H7 (cell line): Measurements from ENCODE around the gene CAV3. TPM values are rescaled to one million over a fixed set of nuclear protein-coding genes. Genes with fewer than 3 reads are reported as not detected.
A peak's percentile ranks its signal among the peaks of the same experiment; 100 is the strongest.

Source experiments
- DNase-seq: peaks from one replicate; pipeline ENCODE4 v3.0.0; 2012
- H3K27me3 ChIP-seq: 2 replicates; pipeline ENCODE4 v1.6.0; 2011; ENCODE audit warnings: mild to moderate bottlenecking, low read length; ENCODE audit not compliant: control insufficient read depth, insufficient read depth
- H3K36me3 ChIP-seq: replicated peaks from 2 replicates; pipeline ENCODE4 v1.5.1; 2011; ENCODE audit warnings: low read length; ENCODE audit not compliant: control insufficient read depth, insufficient read depth
- H3K4me3 ChIP-seq: 2 replicates; pipeline ENCODE4 v1.5.1; 2011; ENCODE audit warnings: low read depth, mild to moderate bottlenecking, control low read depth, low read length, moderate library complexity; ENCODE audit not compliant: insufficient read depth
- total RNA-seq: library from RNA; depleted of rRNA; stranded (reverse); fragments of >200 nt; shearing (Covaris generic); gene quantifications from 2 replicates; pipeline ENCODE4 v1.2.3, GENCODE V29; 2014

The CAV3 gene
- total RNA-seq, 1 experiment from 2014 or later, result not detected

GRCh38 chr3:8724108-8724752 is 9.4 kb upstream of the CAV3 start:
- DNase-seq, result no peak
- H3K4me3 ChIP-seq, result no peak overlapping the region

GRCh38 chr3:8727605-8728512 is 5.7 kb upstream of the CAV3 start:
- DNase-seq, result no peak
- Histone ChIP-seq H3K4me3 (no peak overlapping the region), H3K27me3 (no peaks in the 10 kb centered on the region), H3K36me3 (no peaks in the 10 kb centered on the region)

More at GRCh38 chr3:8724108-8724752, 9.4 kb upstream of the CAV3 start:
- Histone ChIP-seq H3K27me3 (no peaks in the 10 kb centered on the region), H3K36me3 (no peaks in the 10 kb centered on the region)

GRCh38 chr3:8729479-8729878 is 4.1 kb upstream of the CAV3 start:
- Histone ChIP-seq H3K27me3 (no peaks in the 10 kb centered on the region), H3K36me3 (no peaks in the 10 kb centered on the region), H3K4me3 (no peak overlapping the region)
- DNase-seq, result no peak

- no peaks in the 10 kb centered on the region for H3K27me3 ChIP-seq
- no peak overlapping the region for H3K4me3 ChIP-seq
- H3K36me3 ChIP-seq, result no peaks in the 10 kb centered on the region
- no peak for DNase-seq
Observed at GRCh38 chr3:8730656-8731055, 2.9 kb upstream of the CAV3 start.

GRCh38 chr3:8732413-8732812 is 1.2 kb upstream of the CAV3 start:
- no peaks in the 10 kb centered on the region for H3K27me3 ChIP-seq
- H3K4me3 ChIP-seq, result no peak overlapping the region
- DNase-seq, result peak; percentile 68
- H3K36me3 ChIP-seq, result no peaks in the 10 kb centered on the region

- no peaks in the 10 kb centered on the region for H3K36me3 ChIP-seq
- no peak for DNase-seq
Observed at GRCh38 chr3:8734137-8734878, 706 bp downstream of the CAV3 start.

GRCh38 chr3:8734908-8735307 is 1.3 kb downstream of the CAV3 start:
- H3K27me3 ChIP-seq, result no peaks in the 10 kb centered on the region; the same call in 1 of the 2 replicates
- H3K4me3 ChIP-seq, result no peak overlapping the region
- no peaks in the 10 kb centered on the region for H3K36me3 ChIP-seq
- no peak for DNase-seq

More at GRCh38 chr3:8734137-8734878, 706 bp downstream of the CAV3 start:
- Histone ChIP-seq H3K27me3 (no peaks in the 10 kb centered on the region; the same call in 1 of the 2 replicates), H3K4me3 (no peak overlapping the region)

- no peaks in the 10 kb centered on the region; the same call in 1 of the 2 replicates for H3K27me3 ChIP-seq
- DNase-seq, result no peak
- no peaks in the 10 kb centered on the region for H3K36me3 ChIP-seq
- H3K4me3 ChIP-seq, result no peak overlapping the region
Observed at GRCh38 chr3:8736436-8736835, 2.8 kb downstream of the CAV3 start.

- DNase-seq, result no peak
- no peaks in the 10 kb centered on the region; the same call in 1 of the 2 replicates for H3K27me3 ChIP-seq
Observed at GRCh38 chr3:8737301-8737700, 3.7 kb downstream of the CAV3 start.

GRCh38 chr3:8737823-8738222 is 4.2 kb downstream of the CAV3 start:
- H3K4me3 ChIP-seq, result no peak overlapping the region
- H3K36me3 ChIP-seq, result no peaks in the 10 kb centered on the region
- H3K27me3 ChIP-seq, result no peaks in the 10 kb centered on the region; the same call in 1 of the 2 replicates
- no peak for DNase-seq

More at GRCh38 chr3:8737301-8737700, 3.7 kb downstream of the CAV3 start:
- H3K36me3 ChIP-seq, result no peaks in the 10 kb centered on the region
- H3K4me3 ChIP-seq, result no peak overlapping the region

- Histone ChIP-seq H3K27me3 (no peaks in the 10 kb centered on the region; the same call in 1 of the 2 replicates), H3K36me3 (no peaks in the 10 kb centered on the region), H3K4me3 (no peak overlapping the region)
- no peak for DNase-seq
Observed at GRCh38 chr3:8738639-8739038, 5.0 kb downstream of the CAV3 start.

- Histone ChIP-seq H3K27me3 (no peaks in the 10 kb centered on the region; the same call in 1 of the 2 replicates), H3K36me3 (no peaks in the 10 kb centered on the region), H3K4me3 (no peak overlapping the region)
- DNase-seq, result no peak
Observed at GRCh38 chr3:8739757-8740504, 6.3 kb downstream of the CAV3 start.

GRCh38 chr3:8741581-8742261 is 8.1 kb downstream of the CAV3 start:
- peak; percentile 86 for DNase-seq
- Histone ChIP-seq H3K4me3 (no peak overlapping the region), H3K36me3 (no peaks in the 10 kb centered on the region), H3K27me3 (no peaks in the 10 kb centered on the region; the same call in 1 of the 2 replicates)
